ENCODE results near the gene NOTO. TPM values are rescaled to one million over a fixed set of nuclear protein-coding genes. Genes with fewer than 3 reads are reported as not detected.

The NOTO gene
- total and polyA plus RNA-seq, 3 experiments from 2014 or later = not detected

GRCh38 chr2:73215254-73215653 is 12.9 kb downstream of the NOTO start:
- H3K4me3 Mint-ChIP-seq = peak overlapping the region; percentile 85 to 96 (median 94)
- H3K36me3 Mint-ChIP-seq = peaks cover 0 to 19% (median 0%) of the 10 kb centered on the region in 3 donors
- no peak overlapping the region for H3K4me3 ChIP-seq (ENCODE audit: low read length)
- peaks cover 28% of the 10 kb centered on the region for H3K4me1 ChIP-seq (ENCODE audit: insufficient read depth, low read length)
- no peaks in the 10 kb centered on the region for H3K27me3 Mint-ChIP-seq
- H3K9me3 ChIP-seq (ENCODE audit: low read length) = no peaks in the 10 kb centered on the region
- H3K4me1 Mint-ChIP-seq = peaks cover 28 to 38% (median 29%) of the 10 kb centered on the region in 3 donors
- CTCF ChIA-PET = interaction anchor here (0.9 to 1.3 kb wide), 2 partner anchors 38 to 75 kb away, joined by 3 read pairs; no protein-coding TSS in a partner anchor
- no peak for DNase-seq
- no peaks in the 10 kb centered on the region for H3K27me3 ChIP-seq (ENCODE audit: insufficient read depth, low read length, poor library complexity, severe bottlenecking)
- H3K9me3 Mint-ChIP-seq = no peaks in the 10 kb centered on the region
- H3K36me3 ChIP-seq (ENCODE audit: insufficient read depth, low read length) = peaks cover 3% of the 10 kb centered on the region
- H3K27ac Mint-ChIP-seq = peak overlapping the region; percentile 37 to 97 (median 94)
- POLR2A ChIA-PET = interaction anchor here (0.8 to 2.1 kb wide), 2 partner anchors 18 to 70 kb away, joined by 3 to 10 read pairs; partner anchors contain the start of genes CCT7 and PRADC1
- no peak overlapping the region for H3K27ac ChIP-seq (ENCODE audit: low read depth, low read length)

GRCh38 chr2:73217160-73217559 is 14.8 kb downstream of the NOTO start:
- ChIA-PET CTCF (interaction anchor here (1.5 kb wide), 1 partner anchor 12 kb away, joined by 4 read pairs; no protein-coding TSS in a partner anchor), POLR2A (interaction anchor here (1.4 kb wide), 1 partner anchor 16 kb away, joined by 3 read pairs; the partner anchor contains the start of gene PRADC1)
- Mint-ChIP-seq H3K27ac (peak overlapping the region in 1 of 8 donors; percentile 51), H3K4me3 (peak overlapping the region in 2 of 7 donors; percentile 12 to 18), H3K36me3 (peaks cover 4 to 38% (median 9%) of the 10 kb centered on the region in 3 donors), H3K27me3 (no peaks in the 10 kb centered on the region), H3K9me3 (no peaks in the 10 kb centered on the region), H3K4me1 (peaks cover 28 to 38% (median 29%) of the 10 kb centered on the region in 3 donors)
- DNase-seq = no peak
- no peak overlapping the region for H3K4me3 ChIP-seq (ENCODE audit: low read length)
- H3K27ac ChIP-seq (ENCODE audit: low read depth, low read length) = no peak overlapping the region
- peaks cover 26% of the 10 kb centered on the region for H3K4me1 ChIP-seq (ENCODE audit: insufficient read depth, low read length)
- H3K27me3 ChIP-seq (ENCODE audit: insufficient read depth, low read length, poor library complexity, severe bottlenecking) = no peaks in the 10 kb centered on the region
- H3K36me3 ChIP-seq (ENCODE audit: insufficient read depth, low read length) = peaks cover 15% of the 10 kb centered on the region
- no peaks in the 10 kb centered on the region for H3K9me3 ChIP-seq (ENCODE audit: low read length)

- Mint-ChIP-seq H3K36me3 (peaks cover 5 to 45% (median 10%) of the 10 kb centered on the region in 3 donors), H3K27me3 (no peaks in the 10 kb centered on the region), H3K4me3 (peak overlapping the region in 1 of 7 donors; percentile 83), H3K27ac (peak overlapping the region in 2 of 8 donors; percentile 51 to 89), H3K4me1 (peaks cover 26 to 31% (median 29%) of the 10 kb centered on the region in 3 donors), H3K9me3 (no peaks in the 10 kb centered on the region)
- Histone ChIP-seq H3K36me3 (ENCODE audit: insufficient read depth, low read length) (peaks cover 19% of the 10 kb centered on the region), H3K9me3 (ENCODE audit: low read length) (no peaks in the 10 kb centered on the region), H3K27ac (ENCODE audit: low read depth, low read length) (no peak overlapping the region), H3K4me1 (ENCODE audit: insufficient read depth, low read length) (peaks cover 19% of the 10 kb centered on the region), H3K27me3 (ENCODE audit: insufficient read depth, low read length, poor library complexity, severe bottlenecking) (no peaks in the 10 kb centered on the region), H3K4me3 (ENCODE audit: low read length) (no peak overlapping the region)
- ChIA-PET POLR2A (interaction anchor here (1.4 kb wide), 1 partner anchor 15 kb away, joined by 3 read pairs; the partner anchor contains the start of gene PRADC1), CTCF (interaction anchor here (1.5 kb wide), 1 partner anchor 11 kb away, joined by 4 read pairs; no protein-coding TSS in a partner anchor)
- no peak for DNase-seq
Measured at GRCh38 chr2:73217826-73218225, 15.5 kb downstream of the NOTO start.

GRCh38 chr2:73218298-73218697 is 15.9 kb downstream of the NOTO start:
- H3K4me3 Mint-ChIP-seq = no peak overlapping the region
- Histone ChIP-seq H3K9me3 (ENCODE audit: low read length) (no peaks in the 10 kb centered on the region), H3K4me3 (ENCODE audit: low read length) (no peak overlapping the region), H3K27me3 (ENCODE audit: insufficient read depth, low read length, poor library complexity, severe bottlenecking) (no peaks in the 10 kb centered on the region), H3K4me1 (ENCODE audit: insufficient read depth, low read length) (peaks cover 14% of the 10 kb centered on the region), H3K27ac (ENCODE audit: low read depth, low read length) (no peak overlapping the region), H3K36me3 (ENCODE audit: insufficient read depth, low read length) (peaks cover 21% of the 10 kb centered on the region)
- ChIA-PET POLR2A (no interaction called here), CTCF (interaction anchor here (1.5 kb wide), 1 partner anchor 10 kb away, joined by 4 read pairs; no protein-coding TSS in a partner anchor)
- H3K36me3 Mint-ChIP-seq = peaks cover 5 to 49% (median 10%) of the 10 kb centered on the region in 3 donors
- peaks cover 23 to 27% (median 27%) of the 10 kb centered on the region in 3 donors for H3K4me1 Mint-ChIP-seq
- no peak for DNase-seq
- H3K27me3 Mint-ChIP-seq = no peaks in the 10 kb centered on the region
- H3K27ac Mint-ChIP-seq = no peak overlapping the region
- H3K9me3 Mint-ChIP-seq = no peaks in the 10 kb centered on the region

GRCh38 chr2:73223821-73224220 is 21.4 kb downstream of the NOTO start:
- Histone ChIP-seq H3K36me3 (ENCODE audit: insufficient read depth, low read length) (peaks cover 18% of the 10 kb centered on the region), H3K27ac (ENCODE audit: low read depth, low read length) (no peak overlapping the region), H3K4me3 (ENCODE audit: low read length) (no peak overlapping the region), H3K27me3 (ENCODE audit: insufficient read depth, low read length, poor library complexity, severe bottlenecking) (no peaks in the 10 kb centered on the region), H3K9me3 (ENCODE audit: low read length) (no peaks in the 10 kb centered on the region), H3K4me1 (ENCODE audit: insufficient read depth, low read length) (no peaks in the 10 kb centered on the region)
- Mint-ChIP-seq H3K4me1 (no peaks in the 10 kb centered on the region), H3K9me3 (no peaks in the 10 kb centered on the region), H3K4me3 (no peak overlapping the region), H3K27ac (peak overlapping the region in 1 of 8 donors; percentile 32), H3K27me3 (no peaks in the 10 kb centered on the region), H3K36me3 (peaks cover 5 to 75% (median 10%) of the 10 kb centered on the region in 3 donors)
- DNase-seq = no peak
- CTCF ChIA-PET = interaction anchor here (1.0 to 5.5 kb wide), 2 partner anchors 10 to 12 kb away, joined by 3 to 26 read pairs; partner anchors contain the start of gene PRADC1
- POLR2A ChIA-PET = no interaction called here

GRCh38 chr2:73225513-73226360 is 23.4 kb downstream of the NOTO start:
- H3K36me3 Mint-ChIP-seq = peaks cover 5 to 67% (median 10%) of the 10 kb centered on the region in 3 donors
- H3K9me3 Mint-ChIP-seq = no peaks in the 10 kb centered on the region
- H3K4me3 Mint-ChIP-seq = no peak overlapping the region
- Histone ChIP-seq H3K36me3 (ENCODE audit: insufficient read depth, low read length) (peaks cover 18% of the 10 kb centered on the region), H3K27ac (ENCODE audit: low read depth, low read length) (no peak overlapping the region), H3K4me1 (ENCODE audit: insufficient read depth, low read length) (no peaks in the 10 kb centered on the region), H3K27me3 (ENCODE audit: insufficient read depth, low read length, poor library complexity, severe bottlenecking) (no peaks in the 10 kb centered on the region), H3K9me3 (ENCODE audit: low read length) (no peaks in the 10 kb centered on the region), H3K4me3 (ENCODE audit: low read length) (no peak overlapping the region)
- CTCF ChIA-PET = interaction anchor here (5.5 kb wide), 1 partner anchor 14 kb away, joined by 26 read pairs; no protein-coding TSS in a partner anchor
- peak overlapping the region in 2 of 8 donors; percentile 35 to 54 for H3K27ac Mint-ChIP-seq
- no peak for DNase-seq
- POLR2A ChIA-PET = no interaction called here
- no peaks in the 10 kb centered on the region for H3K27me3 Mint-ChIP-seq
- H3K4me1 Mint-ChIP-seq = no peaks in the 10 kb centered on the region

GRCh38 chr2:73227086-73227485 is 24.7 kb downstream of the NOTO start:
- H3K9me3 Mint-ChIP-seq = no peaks in the 10 kb centered on the region
- Histone ChIP-seq H3K4me3 (ENCODE audit: low read length) (no peak overlapping the region), H3K27ac (ENCODE audit: low read depth, low read length) (no peak overlapping the region), H3K36me3 (ENCODE audit: insufficient read depth, low read length) (peaks cover 7% of the 10 kb centered on the region), H3K4me1 (ENCODE audit: insufficient read depth, low read length) (no peaks in the 10 kb centered on the region), H3K27me3 (ENCODE audit: insufficient read depth, low read length, poor library complexity, severe bottlenecking) (no peaks in the 10 kb centered on the region), H3K9me3 (ENCODE audit: low read length) (no peaks in the 10 kb centered on the region)
- H3K36me3 Mint-ChIP-seq = peaks cover 2 to 53% (median 2%) of the 10 kb centered on the region in 3 donors
- ChIA-PET POLR2A (no interaction called here), CTCF (interaction anchor here (1.4 to 3.6 kb wide), 2 partner anchors 14 to 50 kb away, joined by 3 to 23 read pairs; no protein-coding TSS in a partner anchor)
- H3K27me3 Mint-ChIP-seq = no peaks in the 10 kb centered on the region
- H3K4me3 Mint-ChIP-seq = no peak overlapping the region
- no peaks in the 10 kb centered on the region for H3K4me1 Mint-ChIP-seq
- H3K27ac Mint-ChIP-seq = peak overlapping the region in 2 of 8 donors; percentile 33 to 64
- no peak for DNase-seq

All from CD8-positive, alpha-beta memory T cell (primary cell).